Mesenteric fat pad (tissue), 1 donor: ENCODE results near the gene PCDHGB2. TPM values are rescaled to one million over a fixed set of nuclear protein-coding genes. Genes with fewer than 3 reads are reported as not detected.

Source experiments
- DNase-seq: peaks from one replicate; pipeline ENCODE4 v3.0.0-alpha.2; 2020; ENCODE audit warnings: low spot score
- total RNA-seq: library from RNA; stranded (reverse); fragmentation: NEBNext Ultra II Directional; extraction: Animal tissue kit (Norgen Biotek cat#: 25700); gene quantifications from one replicate; pipeline ENCODE4 v1.2.1, GENCODE V29; 2021
- donor health status: DM: yes; HTN: yes; CAD: no.

PCDHGB2 gene
- total RNA-seq, 1 donor from 2014 or later: 3.1 TPM

DNA sequence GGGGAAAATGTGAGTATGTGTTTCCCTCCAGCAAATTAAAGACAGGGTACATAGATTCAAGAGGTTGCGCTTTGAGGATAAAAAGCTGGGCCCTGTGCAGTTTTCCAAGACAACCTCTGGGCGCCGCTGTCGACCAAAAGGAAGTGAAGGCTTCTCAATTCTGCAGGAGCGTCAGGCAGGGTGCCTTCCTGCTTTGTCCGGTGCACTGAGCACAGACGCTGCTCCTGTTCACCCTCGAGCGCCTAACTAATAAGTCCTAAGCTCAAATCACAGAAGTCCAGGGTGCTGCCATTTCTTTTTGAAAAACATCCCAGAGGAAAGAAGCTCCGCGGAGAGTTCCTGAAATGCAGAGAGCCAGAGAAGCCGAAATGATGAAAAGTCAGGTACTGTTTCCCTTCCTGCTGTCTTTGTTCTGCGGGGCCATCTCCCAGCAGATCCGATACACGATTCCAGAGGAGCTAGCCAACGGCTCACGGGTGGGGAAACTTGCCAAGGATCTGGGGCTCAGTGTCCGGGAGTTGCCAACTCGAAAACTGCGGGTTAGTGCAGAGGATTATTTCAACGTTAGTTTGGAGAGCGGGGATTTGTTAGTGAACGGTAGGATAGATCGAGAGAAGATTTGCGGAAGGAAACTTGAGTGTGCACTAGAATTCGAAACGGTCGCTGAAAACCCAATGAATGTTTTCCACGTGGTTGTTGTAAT, 9.7 kb upstream of the PCDHGB2 start, which contains the start of gene PCDHGB1:
Gene PCDHGB1 (plus strand): TSS at position 183 of the 703 bp plus-strand sequence. CDS start 162 bp downstream, at position 345.
- DNase-seq: peak; percentile 65

DNA sequence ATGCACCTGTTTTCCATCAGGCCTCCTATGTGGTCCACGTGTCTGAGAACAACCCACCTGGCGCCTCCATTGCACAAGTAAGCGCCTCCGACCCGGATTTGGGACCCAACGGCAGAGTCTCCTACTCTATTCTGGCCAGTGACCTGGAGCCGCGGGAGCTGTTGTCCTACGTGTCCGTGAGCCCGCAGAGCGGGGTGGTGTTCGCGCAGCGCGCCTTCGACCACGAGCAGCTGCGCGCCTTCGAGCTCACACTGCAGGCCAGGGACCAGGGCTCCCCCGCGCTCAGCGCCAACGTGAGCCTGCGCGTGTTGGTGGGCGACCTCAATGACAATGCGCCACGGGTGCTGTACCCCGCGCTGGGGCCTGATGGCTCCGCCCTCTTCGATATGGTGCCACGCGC, 8.2 kb upstream of the PCDHGB2 start:
- DNase-seq: peak; percentile 74

DNA sequence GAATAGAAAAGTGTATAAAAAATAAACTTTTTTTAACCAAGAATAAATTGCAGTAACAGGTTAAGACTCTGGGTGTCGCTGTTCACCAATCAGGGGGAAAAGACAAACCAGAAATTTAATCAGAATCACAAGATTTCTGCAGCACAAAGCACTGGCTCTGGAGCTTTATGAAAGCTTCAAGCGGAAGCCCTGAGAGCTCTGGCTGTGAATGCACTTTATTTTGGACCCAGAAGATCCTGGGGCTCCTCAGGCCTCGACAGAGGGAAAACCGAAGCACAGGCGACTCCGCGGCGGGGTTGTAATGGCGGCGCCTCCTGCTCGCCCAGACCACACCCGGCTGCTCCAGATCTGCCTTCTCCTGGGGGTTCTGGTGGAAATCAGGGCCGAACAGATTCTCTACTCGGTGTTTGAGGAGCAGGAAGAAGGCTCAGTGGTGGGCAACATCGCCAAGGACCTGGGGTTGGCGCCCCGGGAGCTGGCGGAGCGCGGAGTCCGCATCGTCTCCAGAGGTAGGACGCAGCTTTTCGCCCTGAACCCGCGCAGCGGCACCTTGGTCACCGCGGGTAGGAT, 4.8 kb upstream of the PCDHGB2 start, which contains the start of gene PCDHGA4:
Gene PCDHGA4 (plus strand): TSS at position 122 of the 570 bp plus-strand sequence. CDS start 87 bp downstream, at position 209.
- DNase-seq: peak; percentile 78

DNA sequence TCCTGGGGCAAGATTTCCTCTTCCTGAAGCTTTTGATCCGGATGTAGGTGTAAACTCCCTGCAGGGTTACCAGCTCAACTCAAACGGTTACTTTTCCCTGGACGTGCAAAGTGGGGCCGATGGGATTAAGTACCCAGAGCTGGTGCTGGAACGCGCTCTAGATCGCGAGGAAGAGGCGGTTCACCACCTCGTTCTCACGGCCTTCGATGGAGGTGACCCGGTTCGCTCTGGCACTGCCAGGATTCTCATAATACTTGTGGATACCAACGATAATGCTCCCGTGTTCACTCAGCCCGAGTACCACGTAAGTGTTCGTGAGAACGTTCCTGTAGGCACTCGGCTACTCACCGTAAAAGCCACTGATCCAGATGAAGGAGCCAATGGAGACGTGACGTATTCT, 4.2 kb upstream of the PCDHGB2 start:
- DNase-seq: peak; percentile 65

DNA sequence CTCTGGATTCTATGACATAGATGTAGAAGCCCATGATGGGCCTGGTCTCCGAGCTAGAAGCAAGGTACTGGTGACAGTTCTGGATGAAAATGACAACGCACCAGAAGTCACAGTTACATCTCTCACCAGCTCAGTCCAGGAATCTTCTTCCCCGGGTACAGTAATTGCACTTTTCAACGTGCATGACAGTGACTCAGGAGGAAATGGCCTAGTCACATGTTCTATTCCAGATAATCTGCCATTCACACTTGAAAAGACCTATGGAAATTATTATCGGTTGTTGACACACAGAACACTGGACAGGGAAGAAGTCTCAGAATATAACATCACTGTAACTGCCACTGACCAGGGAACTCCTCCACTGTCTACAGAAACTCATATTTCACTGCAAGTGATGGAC, 3.7 kb upstream of the PCDHGB2 start:
- no peak for DNase-seq

DNA sequence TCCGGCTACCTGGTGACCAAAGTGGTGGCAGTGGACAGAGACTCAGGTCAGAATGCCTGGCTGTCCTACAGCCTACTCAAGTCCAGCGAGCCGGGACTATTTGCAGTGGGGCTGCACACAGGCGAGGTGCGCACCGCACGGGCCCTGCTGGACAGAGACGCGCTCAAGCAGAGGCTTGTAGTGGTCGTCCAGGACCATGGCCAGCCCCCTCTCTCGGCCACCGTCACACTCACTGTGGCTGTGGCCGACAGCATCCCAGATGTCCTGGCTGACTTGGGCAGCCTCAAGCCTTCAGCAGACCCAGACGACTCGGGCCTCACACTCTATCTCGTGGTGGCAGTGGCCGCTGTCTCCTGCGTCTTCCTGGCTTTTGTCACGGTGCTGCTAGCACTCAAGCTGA, 2.8 kb upstream of the PCDHGB2 start:
- DNase-seq: peak; percentile 86

DNA sequence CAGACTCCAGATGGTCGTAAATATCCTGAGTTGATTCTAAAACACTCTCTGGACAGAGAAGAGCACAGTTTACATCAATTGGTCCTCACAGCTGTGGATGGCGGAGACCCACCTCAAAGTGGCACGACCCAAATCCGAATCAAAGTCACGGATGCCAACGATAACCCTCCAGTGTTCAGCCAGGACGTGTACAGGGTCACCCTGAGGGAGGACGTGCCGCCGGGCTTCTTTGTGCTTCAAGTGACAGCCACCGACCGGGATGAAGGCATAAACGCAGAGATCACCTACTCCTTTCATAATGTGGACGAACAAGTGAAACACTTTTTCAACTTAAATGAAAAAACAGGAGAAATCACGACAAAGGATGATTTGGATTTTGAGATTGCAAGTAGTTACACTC, 891 bp downstream of the PCDHGB2 start:
- DNase-seq: peak; percentile 74

DNA sequence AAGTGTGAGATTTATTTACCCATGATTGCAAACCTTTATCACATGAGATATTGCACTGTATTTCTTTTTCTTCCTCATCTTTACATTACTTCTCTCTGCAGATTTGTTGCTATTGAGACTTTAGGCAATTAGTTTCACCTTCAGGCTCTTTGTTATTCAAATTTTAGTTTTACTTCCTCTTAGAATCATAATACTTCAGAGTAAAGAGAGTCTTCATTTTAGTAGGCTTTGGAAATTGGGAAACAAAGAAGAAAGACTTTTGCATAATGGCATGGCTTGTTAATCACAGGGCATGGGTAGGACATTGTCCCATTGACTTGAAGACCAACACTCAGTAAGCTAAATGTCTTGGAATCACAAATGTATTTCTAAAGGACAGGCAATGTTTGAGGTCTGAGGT, 2.9 kb downstream of the PCDHGB2 start:
- no peak for DNase-seq

DNA sequence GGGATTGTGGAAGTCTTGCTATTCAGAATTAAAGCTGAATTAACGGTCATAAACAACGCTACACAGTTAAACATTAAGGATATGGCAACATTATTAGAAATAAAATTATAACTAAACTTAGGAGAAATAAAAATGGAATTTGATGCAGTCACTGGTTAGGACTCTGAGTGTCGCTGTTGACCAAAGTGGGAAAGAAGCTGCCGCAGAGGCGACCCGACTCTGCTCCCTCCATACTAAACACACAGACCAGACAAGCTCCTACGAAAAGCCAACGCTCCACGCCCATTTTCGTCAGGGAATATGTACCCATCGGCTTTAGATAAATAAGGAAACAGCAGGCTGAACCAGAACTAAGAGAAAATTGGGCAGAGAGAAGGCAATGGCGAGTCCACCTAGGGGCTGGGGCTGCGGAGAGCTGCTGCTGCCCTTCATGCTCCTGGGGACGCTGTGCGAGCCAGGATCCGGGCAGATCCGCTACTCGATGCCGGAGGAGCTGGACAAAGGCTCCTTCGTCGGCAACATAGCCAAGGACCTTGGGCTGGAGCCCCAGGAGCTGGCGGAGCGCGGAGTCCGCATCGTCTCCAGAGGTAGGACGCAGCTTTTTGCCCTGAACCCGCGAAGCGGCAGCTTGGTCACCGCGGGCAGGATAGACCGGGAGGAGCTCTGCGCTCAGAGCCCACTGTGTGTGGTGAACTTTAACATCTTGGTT, 4.3 kb downstream of the PCDHGB2 start, which contains the start of gene PCDHGA5:
Gene PCDHGA5 (plus strand): TSS at position 211 of the 709 bp plus-strand sequence. CDS start 169 bp downstream, at position 380.
- peak; percentile 84 for DNase-seq

DNA sequence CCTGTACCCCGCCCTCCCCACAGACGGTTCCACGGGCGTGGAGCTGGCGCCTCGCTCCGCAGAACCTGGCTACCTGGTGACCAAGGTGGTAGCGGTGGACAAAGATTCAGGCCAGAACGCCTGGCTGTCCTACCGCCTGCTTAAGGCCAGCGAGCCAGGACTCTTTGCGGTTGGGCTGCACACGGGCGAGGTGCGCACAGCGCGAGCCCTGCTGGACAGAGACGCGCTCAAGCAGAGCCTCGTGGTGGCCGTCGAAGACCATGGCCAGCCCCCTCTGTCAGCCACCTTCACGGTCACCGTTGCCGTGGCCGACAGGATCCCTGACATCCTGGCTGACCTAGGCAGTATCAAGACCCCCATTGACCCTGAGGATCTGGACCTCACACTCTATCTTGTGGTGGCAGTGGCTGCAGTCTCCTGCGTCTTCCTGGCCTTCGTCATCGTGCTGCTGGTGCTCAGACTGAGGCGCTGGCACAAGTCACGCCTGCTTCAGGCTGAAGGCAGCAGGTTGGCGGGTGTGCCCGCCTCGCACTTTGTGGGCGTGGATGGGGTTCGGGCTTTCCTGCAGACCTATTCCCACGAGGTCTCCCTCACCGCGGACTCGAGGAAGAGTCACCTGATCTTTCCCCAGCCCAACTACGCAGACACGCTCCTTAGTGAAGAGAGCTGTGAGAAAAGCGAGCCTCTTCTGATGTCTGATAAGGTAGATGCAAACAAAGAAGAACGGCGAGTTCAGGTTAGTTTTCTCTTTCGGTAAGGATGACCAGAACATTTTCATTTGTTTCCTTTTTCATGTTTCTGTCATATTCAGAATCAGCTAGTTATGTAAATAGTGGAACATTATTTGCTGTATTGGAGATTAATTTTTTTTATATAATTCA, 6.5 kb downstream of the PCDHGB2 start:
- peak; percentile 62 for DNase-seq

DNA sequence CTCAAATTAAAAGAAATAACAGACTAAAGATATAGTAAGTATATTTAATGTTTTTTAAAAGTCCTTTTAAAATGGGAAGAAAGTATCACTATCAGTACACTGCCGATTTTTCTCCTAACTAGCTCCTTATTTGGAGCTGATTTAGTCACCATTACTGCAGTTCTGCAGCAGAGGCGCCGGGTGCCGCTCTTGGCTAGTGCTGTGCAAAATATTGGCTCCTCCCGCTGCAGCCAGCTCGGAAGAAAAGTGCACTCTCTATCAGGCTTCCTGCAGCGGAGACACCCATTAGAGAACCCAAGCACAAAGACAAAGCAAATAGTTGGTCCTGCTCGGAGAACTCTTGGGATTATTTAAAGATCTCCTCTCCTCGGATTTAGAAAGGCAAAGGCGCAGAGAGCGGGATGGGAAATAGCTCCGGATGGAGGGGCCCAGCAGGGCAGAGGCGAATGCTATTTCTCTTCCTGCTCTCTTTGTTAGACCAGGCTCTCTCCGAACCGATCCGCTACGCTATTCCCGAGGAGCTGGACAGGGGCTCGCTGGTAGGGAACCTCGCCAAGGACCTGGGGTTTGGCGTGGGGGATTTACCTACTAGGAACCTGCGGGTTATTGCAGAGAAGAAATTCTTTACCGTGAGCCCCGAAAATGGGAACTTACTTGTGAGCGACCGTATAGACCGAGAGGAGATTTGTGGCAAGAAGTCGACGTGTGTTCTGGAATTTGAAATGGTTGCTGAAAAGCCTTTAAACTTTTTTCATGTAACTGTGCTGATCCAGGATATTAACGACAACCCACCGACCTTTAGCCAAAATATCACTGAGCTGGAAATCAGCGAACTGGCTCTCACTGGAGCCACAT, 10.4 kb downstream of the PCDHGB2 start, which contains the start of gene PCDHGB3:
Gene PCDHGB3 (plus strand): TSS at position 249 of the 855 bp plus-strand sequence. CDS start 153 bp downstream, at position 402.
- DNase-seq: peak; percentile 67

DNA sequence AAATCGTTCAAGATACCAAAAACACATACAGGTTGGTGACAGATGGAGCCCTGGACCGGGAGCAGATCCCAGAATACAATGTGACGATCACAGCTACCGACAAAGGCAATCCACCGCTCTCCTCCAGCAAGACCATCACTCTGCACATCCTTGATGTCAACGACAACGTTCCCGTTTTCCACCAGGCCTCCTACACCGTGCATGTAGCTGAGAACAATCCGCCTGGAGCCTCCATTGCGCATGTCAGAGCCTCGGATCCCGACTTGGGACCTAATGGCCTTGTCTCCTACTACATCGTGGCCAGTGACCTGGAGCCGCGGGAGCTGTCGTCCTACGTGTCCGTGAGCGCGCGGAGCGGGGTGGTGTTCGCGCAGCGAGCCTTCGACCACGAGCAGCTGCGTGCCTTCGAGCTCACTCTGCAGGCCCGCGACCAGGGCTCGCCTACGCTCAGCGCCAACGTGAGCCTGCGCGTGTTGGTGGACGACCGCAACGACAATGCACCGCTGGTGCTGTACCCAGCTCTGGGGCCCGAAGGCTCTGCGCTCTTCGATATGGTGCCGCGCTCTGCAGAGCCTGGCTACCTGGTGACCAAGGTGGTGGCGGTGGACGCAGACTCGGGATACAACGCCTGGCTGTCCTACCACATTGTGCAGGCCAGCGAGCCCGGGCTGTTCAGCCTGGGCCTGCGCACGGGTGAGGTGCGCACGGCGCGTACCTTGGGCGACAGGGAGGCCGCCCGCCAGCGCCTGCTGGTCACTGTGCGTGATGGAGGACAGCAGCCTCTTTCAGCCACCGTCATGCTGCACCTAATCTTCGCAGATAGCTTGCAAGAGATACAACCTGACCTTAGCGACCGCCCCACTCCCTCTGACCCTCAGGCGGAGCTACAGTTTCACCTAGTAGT, 12.0 kb downstream of the PCDHGB2 start:
- DNase-seq: no peak

DNA sequence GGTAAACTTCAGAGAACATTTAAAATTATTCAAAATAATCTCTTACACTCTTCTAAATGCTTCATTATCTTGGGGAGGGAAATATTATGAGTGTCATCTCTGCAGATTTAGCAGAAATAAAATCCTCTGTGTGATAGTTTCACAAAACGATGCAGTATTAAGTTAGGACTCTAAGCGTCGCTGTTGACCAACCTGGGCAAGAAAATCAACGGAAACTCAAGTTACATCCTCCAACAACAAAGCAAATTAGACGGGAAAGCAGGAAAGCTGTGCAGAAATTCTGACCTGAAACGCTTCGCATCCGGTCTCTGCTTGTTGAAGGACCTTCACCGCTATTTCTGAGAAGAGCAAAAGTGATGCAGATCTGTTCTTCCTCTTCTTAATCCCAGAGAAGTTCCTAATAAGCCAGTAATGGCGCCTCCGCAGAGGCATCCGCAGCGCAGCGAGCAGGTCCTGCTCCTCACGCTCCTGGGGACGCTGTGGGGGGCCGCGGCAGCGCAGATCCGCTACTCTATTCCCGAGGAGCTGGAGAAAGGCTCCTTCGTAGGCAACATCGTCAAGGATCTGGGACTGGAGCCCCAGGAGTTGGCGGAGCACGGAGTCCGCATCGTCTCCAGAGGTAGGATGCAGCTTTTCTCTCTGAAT, 14.0 kb downstream of the PCDHGB2 start, which contains the start of gene PCDHGA6:
Gene PCDHGA6 (plus strand): TSS at position 219 of the 645 bp plus-strand sequence. CDS start 193 bp downstream, at position 412.
- peak; percentile 67 for DNase-seq

DNA sequence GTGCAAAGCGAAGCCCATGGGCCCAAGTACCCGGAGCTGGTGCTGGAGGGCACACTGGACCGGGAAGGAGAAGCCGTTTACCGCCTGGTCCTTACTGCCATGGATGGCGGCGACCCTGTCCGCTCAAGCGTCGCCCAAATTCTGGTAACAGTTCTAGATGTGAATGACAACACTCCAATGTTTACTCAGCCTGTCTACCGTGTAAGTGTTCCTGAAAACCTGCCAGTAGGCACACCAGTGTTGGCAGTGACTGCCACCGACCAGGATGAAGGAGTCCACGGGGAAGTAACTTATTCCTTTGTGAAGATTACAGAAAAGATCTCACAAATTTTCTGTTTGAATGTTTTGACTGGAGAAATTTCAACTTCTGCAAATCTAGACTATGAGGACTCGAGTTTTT, 14.8 kb downstream of the PCDHGB2 start:
- DNase-seq: no peak

DNA sequence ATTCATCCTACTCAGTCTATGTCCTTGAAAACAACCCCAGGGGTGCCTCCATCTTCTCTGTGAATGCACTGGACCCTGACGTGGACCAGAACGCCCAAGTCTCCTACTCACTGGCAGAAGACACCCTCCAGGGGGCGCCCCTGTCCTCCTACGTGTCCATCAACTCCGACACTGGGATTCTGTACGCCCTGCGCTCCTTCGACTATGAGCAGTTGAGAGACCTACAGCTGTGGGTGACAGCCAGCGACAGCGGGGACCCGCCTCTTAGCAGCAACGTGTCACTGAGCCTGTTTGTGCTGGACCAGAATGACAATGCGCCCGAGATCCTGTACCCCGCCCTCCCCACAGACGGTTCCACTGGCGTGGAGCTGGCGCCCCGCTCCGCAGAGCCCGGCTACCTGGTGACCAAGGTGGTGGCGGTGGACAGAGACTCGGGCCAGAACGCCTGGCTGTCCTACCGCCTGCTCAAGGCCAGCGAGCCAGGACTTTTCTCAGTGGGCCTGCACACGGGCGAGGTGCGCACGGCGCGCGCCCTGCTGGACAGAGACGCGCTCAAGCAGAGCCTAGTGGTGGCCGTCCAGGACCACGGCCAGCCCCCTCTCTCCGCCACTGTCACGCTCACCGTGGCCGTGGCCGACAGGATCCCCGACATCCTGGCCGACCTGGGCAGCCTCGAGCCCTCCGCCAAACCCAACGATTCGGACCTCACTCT, 15.8 kb downstream of the PCDHGB2 start:
- peak; percentile 72 for DNase-seq

DNA sequence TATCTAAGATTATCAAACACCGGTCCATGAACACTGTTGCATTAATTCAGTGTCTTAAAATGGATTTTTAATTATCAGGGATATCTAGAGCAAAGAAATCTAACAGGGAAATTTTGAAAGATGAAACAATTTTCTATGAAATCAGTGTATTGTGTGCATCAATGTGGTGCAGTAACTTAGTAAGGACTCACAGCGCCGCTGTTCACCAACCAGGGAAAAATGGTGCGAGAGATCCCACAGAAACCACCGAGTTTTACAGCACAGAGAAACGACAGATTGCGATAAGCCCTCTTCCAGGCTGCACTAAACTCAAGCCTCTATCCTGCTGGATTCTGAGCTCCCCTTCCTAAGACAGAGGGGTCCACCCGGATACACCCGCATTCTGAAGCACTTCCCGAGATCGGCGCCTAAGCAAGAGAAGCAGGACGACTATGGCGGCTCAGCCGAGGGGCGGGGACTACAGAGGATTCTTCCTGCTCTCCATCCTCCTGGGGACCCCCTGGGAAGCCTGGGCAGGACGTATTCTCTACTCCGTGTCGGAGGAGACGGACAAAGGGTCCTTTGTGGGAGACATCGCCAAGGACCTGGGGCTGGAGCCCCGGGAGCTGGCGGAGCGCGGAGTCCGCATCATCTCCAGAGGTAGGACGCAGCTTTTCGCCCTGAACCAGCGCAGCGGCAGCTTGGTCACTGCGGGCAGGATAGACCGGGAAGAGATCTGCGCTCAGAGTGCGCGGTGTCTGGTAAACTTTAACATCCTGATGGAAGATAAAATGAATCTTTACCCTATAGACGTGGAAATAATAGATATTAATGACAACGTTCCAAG, 22.9 kb downstream of the PCDHGB2 start, which contains the start of gene PCDHGA7:
Gene PCDHGA7 (plus strand): TSS at position 274 of the 826 bp plus-strand sequence. CDS start 158 bp downstream, at position 432.
- no peak for DNase-seq
